Spleen (tissue), 7 donors: Measurements from ENCODE around the gene LUC7L.
"Not testable (repeated sequence)": the region's sequence is repeated elsewhere in the genome, so short reads cannot be mapped to it uniquely, and the experiment has no call there.

Experiments used
- POLR2A ChIP-seq, 3 donors: fragments of 450-650 bp; IDR thresholded peaks; one replicate each; pipeline ENCODE4 v1.5.1; 2017; ENCODE audit warnings: antibody characterized with exemption in 3 of 3, mild to moderate bottlenecking in 1 of 3
- TF ChIP-seq, protein P1 (sequence below), 11 experiments: fragments of 200-600 bp in 7 of 11; fragments of 450-650 bp in 4 of 11; sonication (generic) in 4 of 11; IDR thresholded peaks in 8 of 11; conservative IDR thresholded peaks in 3 of 11; 1 replicate in 7 of 11; 2 replicates in 4 of 11; pipeline versions ENCODE4 v1.4.0 to v1.8.0; 2016 to 2021; ENCODE audit warnings: antibody characterized with exemption in 11 of 11, inconsistent platforms in 4 of 11, mild to moderate bottlenecking in 1 of 11
- donor health status: DM: no; HTN: no; CAD: no; lungs with moderate emphysema.
- donor health status: DM: no; HTN: no; CAD: no.
- donor health status: DM: no; HTN: no; CAD: no.

DNA sequence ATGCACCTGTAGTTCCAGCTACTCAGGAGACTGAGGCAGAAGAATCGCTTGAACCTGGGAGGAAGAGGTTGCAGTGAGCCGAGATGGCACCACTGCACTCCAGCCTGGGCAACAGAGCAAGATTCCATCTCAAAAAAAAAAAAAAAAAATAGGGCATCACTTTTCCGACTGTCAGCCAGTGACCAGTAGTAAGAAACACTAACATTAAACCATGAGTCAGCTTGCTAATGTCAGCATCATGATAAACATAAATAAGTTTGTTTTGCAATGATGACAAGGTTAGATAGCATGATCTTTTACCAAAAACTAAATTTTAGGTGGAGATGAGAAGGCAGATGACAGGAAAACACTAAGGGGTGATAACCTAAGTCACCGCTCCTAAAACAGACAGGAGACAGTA is 19.9 kb downstream of the LUC7L start:
- TF ChIP-seq, protein P1, sequence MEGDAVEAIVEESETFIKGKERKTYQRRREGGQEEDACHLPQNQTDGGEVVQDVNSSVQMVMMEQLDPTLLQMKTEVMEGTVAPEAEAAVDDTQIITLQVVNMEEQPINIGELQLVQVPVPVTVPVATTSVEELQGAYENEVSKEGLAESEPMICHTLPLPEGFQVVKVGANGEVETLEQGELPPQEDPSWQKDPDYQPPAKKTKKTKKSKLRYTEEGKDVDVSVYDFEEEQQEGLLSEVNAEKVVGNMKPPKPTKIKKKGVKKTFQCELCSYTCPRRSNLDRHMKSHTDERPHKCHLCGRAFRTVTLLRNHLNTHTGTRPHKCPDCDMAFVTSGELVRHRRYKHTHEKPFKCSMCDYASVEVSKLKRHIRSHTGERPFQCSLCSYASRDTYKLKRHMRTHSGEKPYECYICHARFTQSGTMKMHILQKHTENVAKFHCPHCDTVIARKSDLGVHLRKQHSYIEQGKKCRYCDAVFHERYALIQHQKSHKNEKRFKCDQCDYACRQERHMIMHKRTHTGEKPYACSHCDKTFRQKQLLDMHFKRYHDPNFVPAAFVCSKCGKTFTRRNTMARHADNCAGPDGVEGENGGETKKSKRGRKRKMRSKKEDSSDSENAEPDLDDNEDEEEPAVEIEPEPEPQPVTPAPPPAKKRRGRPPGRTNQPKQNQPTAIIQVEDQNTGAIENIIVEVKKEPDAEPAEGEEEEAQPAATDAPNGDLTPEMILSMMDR (IDR thresholded peaks at IDR 0.05 in 8 of 11, conservative IDR thresholded peaks at IDR 0.05 in 3 of 11), result not testable (repeated sequence)
- not testable (repeated sequence) for TF ChIP-seq POLR2A (IDR thresholded peaks at IDR 0.05)
